Left renal cortex interstitium (tissue), 4 donors: Measurements from ENCODE around the gene HAUS3. TPM values are rescaled to one million over a fixed set of nuclear protein-coding genes. Genes with fewer than 3 reads are reported as not detected.

Experiments used
- DNase-seq, 4 donors: peaks; one replicate each; pipeline ENCODE4 v3.0.0-alpha.2; 2013; ENCODE audit warnings: low read depth in 4 of 4, low spot score in 2 of 4, missing footprints in 1 of 4
- polyA plus RNA-seq, 4 donors: library from polyadenylated mRNA; unstranded; fragments of 120-200 nt; gene quantifications; one replicate each; pipeline ENCODE4 v1.2.1, GENCODE V29; 2013; ENCODE audit not compliant: insufficient read length in 4 of 4

Gene HAUS3
- polyA plus RNA-seq, 4 donors = 17.3 to 21.8 (median 19.7) TPM

DNA sequence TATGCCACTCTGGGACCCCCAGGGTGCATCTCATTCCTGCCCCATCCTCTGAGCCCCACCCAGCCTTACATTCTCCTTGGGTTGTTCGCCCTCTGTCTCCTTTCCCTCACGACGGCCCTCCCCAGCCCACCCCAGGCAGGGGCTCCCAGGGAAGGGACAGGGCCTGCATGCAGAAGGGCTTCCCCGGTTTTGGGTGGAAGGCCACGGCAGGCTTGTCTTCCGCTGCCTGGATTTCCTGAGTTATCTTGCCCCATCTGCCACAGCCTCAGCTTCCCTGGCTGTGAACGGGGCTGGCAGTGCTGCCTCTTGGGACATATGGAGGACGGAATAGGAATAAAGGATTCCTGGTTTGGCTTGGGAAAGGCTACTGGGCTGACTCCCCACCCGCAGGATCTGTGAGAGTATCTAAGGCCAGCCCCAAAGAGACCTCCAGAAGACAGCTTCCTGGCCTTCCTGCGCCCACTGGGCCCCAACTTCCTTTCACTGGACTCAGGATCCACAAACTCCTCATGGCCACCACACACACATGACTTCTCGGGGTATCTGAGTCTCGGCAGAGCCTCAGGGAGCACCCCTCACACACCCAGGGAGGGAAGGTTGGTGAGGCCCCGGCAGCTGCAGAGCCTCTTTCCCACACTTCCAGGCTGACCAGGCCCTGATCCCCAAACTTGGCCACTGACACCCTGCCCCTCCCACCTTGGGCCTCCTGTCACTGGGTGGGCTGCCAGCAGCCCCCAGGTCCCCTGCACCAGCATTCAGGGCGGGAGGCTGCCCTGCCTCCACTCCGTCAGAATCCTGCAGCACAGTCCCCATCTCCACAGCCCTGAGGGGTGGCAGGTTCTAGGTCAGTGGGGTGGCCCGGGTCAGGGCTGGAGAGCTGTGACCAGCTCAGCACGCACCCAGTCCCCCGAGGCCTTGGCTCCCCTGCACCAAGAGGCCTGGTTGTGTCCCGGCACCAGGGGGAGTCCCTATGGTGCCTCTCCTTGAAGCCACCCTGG is 23.5 kb upstream of the HAUS3 start:
- no peak for DNase-seq

GRCh38 chr4:2264481-2265041 is 22.6 kb upstream of the HAUS3 start:
- DNase-seq = no peak

DNA sequence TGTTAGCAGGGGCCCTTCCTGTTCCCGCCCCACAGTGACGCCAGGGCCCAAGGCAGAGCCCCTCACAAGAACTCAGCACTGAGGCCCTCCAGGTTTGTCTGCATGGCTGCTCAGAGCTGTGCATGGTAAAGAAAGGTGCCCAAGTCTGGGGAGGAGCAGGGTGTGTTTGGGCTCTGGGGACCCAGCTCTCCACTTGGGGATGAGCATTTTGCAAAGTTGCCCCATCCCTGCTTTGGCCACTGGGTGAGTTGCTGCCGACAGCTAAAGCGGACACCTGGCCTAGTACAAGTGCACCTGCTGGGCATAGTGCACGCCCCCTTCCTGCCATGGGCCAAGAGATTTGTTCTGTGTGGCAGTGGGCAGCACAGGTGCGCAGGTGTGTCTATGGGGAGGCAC is 22.0 kb upstream of the HAUS3 start:
- no peak for DNase-seq

- no peak for DNase-seq
These were observed 21.0 kb upstream of the HAUS3 start for GRCh38 chr4:2262944-2263250.

GRCh38 chr4:2262145-2262943 is 20.4 kb upstream of the HAUS3 start:
- DNase-seq = peak; percentile 88 to 97 (median 95)

DNA sequence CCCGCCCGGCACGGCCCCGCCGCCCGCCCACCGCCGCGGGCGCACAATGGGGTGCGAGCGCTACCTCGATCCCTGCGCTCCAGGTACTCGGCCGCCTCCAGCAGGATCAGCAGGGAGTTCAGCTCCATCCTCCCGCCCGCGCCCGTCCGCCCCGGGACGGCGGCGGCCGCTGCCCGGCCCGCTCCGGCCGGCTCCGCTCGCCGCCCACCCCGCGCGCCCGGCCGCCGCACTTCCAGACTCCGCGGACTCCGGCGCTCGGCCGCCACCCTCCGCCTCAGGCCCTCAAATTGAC is 19.9 kb upstream of the HAUS3 start, which contains the start of gene MXD4:
Gene MXD4, minus strand, starts transcription at position 257 of the 292 bp plus-strand sequence. Its CDS starts 129 bp downstream, at position 128.
- DNase-seq = no peak

- no peak for DNase-seq
These were observed 19.4 kb upstream of the HAUS3 start for GRCh38 chr4:2261110-2261852.

DNA sequence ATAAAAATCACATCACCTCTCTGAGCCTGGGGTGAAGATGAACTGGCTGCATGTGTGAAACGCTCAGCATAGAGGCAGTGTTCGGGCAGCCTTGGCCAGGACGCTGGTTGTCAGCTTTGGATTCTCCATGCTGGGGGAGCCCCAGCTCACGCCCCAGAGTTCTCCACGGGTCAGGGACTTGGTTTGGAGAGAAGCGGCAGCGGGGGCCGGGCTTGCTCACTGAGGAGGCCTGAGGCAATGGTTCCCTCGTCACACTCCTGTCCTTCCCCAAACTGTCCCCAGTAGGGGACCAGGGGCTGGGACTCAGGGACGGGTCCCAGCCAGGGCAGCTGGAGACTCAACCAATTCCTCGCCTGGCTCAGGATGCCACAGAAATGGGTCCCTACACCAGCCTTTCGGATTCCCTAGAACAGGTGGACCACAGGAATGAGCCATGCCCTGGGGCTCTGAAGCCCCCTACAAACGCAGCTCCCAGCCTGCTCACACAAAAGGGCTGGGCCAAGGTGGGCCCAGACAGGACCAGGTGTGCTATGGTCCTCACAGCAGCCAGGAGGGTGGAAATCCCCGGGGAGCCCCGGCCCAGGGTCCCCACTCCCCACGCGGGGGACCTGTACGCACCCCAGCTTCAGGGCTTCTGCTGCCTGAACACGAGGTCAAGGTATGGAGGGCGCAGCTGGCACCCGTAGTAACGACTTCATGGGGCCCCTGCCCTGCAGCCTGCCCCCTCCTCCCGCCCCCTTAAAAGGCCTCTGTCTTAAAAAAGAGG is 18.6 kb upstream of the HAUS3 start:
- DNase-seq = no peak

- no peak for DNase-seq
These were observed 17.8 kb upstream of the HAUS3 start for GRCh38 chr4:2259541-2260343.

DNA sequence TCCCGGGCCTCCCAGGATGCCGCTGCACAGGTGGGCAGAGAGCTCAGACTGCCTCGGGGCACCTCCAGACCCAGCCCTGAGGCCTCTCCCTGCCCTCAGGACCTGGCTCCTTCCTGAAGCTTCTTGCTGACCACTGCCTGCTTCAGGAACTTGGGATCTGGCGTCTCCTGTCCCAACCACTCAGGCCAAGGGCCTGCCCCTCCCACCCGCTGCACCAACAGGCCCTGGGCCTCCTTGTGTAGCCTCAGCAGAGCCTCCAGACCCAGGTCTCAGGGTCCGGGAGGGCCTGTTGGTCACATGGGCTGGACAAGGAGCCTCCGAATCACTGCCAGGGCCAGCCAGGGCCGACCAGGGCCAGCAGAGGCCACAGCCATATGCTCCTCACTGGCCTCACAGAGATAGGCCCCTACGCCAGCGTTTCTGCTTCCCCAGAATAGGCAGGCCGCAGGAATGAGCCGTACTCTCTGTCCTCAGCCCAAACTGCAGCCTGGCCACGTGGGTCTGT is 17.2 kb upstream of the HAUS3 start:
- no peak for DNase-seq

DNA sequence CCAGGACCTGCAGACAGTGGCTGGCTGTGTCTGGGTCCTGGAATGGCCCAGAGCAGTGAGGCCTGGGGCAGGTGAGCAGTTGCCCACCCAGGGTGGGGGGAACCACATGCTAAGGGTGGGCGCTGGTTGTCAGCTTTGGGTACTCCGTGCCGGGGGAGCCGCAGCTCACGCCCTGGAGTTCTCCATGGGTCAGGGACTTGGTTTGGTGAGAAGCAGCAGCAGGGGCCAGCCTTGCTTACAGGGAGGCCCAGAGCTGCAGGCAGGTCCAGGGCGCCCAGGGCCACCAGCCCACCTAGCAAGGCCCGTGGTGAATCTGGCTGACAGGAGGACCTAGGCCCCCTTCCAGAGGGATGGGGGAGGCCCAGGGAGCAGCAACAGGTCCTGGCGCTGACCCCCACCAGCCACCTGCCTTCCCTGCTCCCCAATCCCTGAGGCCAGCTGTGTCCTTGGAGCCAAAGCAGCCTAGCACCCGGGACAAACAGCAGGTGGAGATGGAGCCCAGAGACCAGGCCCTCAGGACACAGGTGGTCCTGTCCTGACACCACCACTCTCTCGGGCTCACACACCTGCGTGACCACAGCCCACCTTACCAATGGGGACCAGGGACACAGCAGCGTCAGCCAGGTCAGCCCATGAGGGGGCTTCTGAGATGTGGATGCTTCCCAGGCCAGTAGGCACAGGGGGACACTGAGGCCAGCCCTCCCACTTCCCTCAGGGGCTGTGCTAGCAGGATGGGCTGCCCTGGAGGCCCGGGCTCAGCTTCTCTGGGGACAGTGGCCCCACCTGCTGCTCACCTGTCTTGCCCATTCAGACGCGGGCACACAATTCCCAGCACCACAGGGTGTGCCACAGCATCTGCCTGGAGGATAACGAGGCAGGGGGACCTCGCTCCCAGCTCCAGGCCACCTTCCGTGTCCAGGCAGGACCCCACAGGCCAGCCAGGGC is 16.4 kb upstream of the HAUS3 start:
- no peak for DNase-seq

GRCh38 chr4:2257361-2258081 is 15.6 kb upstream of the HAUS3 start:
- no peak for DNase-seq

- no peak for DNase-seq
These were observed 14.9 kb upstream of the HAUS3 start for GRCh38 chr4:2256781-2257191.

GRCh38 chr4:2256156-2256731 is 14.3 kb upstream of the HAUS3 start:
- DNase-seq = no peak

- no peak for DNase-seq
These were observed 13.7 kb upstream of the HAUS3 start for GRCh38 chr4:2255501-2256155.
